Retinal pigment epithelial cell (primary cell): ENCODE measurements around the gene FBXO9.

Experiments
- DNase-seq: peaks from one replicate; pipeline ENCODE4 v3.0.0-alpha.2; 2010; ENCODE audit warnings: low read depth
- H3K4me3 ChIP-seq: 2 replicates; pipeline ENCODE4 v1.5.1; 2011; ENCODE audit warnings: mild to moderate bottlenecking, low read length, control low read depth, moderate library complexity
- CTCF ChIP-seq: conservative IDR thresholded peaks from 2 replicates; pipeline ENCODE4 v1.5.1; 2011; ENCODE audit warnings: low read depth, low read length, control low read depth, inconsistent platforms

FBXO9 gene

DNA sequence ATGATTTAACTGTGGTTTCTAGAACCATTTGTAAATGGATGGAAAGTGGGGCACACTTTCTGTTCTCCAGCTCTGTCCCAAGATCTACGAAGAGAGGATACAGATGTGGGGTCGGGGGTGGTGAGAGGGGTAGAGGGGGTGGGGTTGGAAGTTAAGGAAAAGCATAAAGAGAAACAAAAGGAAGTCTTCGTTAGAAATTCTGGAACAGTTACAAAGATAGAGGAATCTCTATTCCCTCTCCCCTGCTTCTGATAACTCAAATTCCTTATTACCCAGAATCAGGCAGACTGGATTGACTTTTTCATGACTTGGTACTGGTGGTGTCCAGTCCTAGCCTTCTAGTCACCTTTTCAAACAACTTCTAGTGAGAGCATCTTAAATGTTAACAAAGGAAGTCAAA lies 78.5 kb downstream of the FBXO9 start:
- TF ChIP-seq CTCF, result no peak
- no peak for DNase-seq

GRCh38 chr6:53144802-53145201 lies 79.6 kb downstream of the FBXO9 start:
- H3K4me3 ChIP-seq, result no peak overlapping the region
- DNase-seq, result no peak
- no peak for TF ChIP-seq CTCF

More for the DNA sequence above, 78.5 kb downstream of the FBXO9 start:
- H3K4me3 ChIP-seq, result no peak overlapping the region

- TF ChIP-seq CTCF, result no peak
- no peak for DNase-seq
- no peak within 1 kb of the TSS for H3K4me3 ChIP-seq
Observed at GRCh38 chr6:53148684-53149083, 83.5 kb downstream of the FBXO9 start, which contains the start of gene GCM1. TSS of gene GCM1 (minus strand) at chr6:53148841. CDS start at chr6:53145632, 3,209 bp downstream.
